ENCODE measurements around the gene SNX33.

DNA sequence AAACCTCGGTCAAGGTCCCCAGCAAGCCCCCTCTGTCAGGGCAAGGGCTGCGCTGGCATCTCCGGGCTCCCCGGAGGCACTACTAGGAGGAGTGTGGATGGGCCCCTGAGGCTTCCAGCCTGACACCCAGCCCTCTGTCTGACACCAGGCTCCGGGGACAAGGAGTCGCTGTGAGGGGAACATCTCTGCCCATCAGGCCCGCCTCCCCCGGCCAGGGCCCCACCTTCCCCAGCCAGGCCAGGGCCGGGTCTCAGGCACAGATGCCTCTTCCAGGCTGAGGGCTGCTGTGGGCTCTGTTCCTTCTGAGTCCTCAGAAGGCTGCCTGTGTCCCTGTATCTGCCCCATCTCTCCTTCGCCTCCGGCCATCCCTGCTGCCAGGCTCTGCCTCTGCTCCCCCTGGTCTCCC, 49.1 kb downstream of the SNX33 start:
- TF ChIP-seq, protein P1, sequence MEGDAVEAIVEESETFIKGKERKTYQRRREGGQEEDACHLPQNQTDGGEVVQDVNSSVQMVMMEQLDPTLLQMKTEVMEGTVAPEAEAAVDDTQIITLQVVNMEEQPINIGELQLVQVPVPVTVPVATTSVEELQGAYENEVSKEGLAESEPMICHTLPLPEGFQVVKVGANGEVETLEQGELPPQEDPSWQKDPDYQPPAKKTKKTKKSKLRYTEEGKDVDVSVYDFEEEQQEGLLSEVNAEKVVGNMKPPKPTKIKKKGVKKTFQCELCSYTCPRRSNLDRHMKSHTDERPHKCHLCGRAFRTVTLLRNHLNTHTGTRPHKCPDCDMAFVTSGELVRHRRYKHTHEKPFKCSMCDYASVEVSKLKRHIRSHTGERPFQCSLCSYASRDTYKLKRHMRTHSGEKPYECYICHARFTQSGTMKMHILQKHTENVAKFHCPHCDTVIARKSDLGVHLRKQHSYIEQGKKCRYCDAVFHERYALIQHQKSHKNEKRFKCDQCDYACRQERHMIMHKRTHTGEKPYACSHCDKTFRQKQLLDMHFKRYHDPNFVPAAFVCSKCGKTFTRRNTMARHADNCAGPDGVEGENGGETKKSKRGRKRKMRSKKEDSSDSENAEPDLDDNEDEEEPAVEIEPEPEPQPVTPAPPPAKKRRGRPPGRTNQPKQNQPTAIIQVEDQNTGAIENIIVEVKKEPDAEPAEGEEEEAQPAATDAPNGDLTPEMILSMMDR (IDR thresholded peaks at IDR 0.05 in 4 of 5, conservative IDR thresholded peaks at IDR 0.05 in 1 of 5), result no peak
- no peak for TF ChIP-seq POLR2A (IDR thresholded peaks at IDR 0.05)
